HepG2 (cell line): Measurements from ENCODE around the gene CCDC122. TPM values are rescaled to one million over a fixed set of nuclear protein-coding genes. Genes with fewer than 3 reads are reported as not detected.

Experiments used
- ATAC-seq: fragments of 200-7000 bp; cut with Tn5 transposase; 3 replicates; pipeline ENCODE4 v1.9.1; 2020; ENCODE audit warnings: mild to moderate bottlenecking, moderate library complexity
- BruUV-seq: library from RNA; stranded (reverse); fragments of 400-500 nt; replicated peaks from 2 replicates; lab custom pipeline; 2021; lab: Mats Ljungman, UMichigan
- CTCF ChIA-PET: fragments of 300-600 bp; formaldehyde crosslinking; extraction: SDS; loops from one replicate; lab custom pipeline; 2021; ENCODE audit warnings: low total read pairs, inconsistent platforms, low intra/inter-chr PET ratio; lab: Yijun Ruan, JAX
- POLR2A ChIA-PET: fragments of 350-600 bp; sonication (Branson Sonifier 250); formaldehyde crosslinking; loops from one replicate; lab custom pipeline; 2020; ENCODE audit warnings: antibody characterized with exemption, inconsistent platforms; lab: Yijun Ruan, JAX
- DNase-seq: peaks from one replicate; pipeline ENCODE4 v3.0.0-alpha.2; 2015; ENCODE audit warnings: low spot score
- FAIRE-seq: peaks from 3 replicates; lab custom pipeline; 2011; peaks lifted over from hg19 to GRCh38; lab: Jason Lieb, UNC
- H2AFZ ChIP-seq: one replicate; pipeline ENCODE4 v1.6.1; 2011; ENCODE audit warnings: low read length, inconsistent platforms
- H3K27ac ChIP-seq: fragments of 300-600 bp; 3 replicates; pipeline ENCODE4 v1.8.0; 2011; ENCODE audit warnings: mixed run types, mild to moderate bottlenecking, mixed read lengths, low read length, inconsistent platforms; ENCODE audit not compliant: insufficient read depth; ENCODE audit errors: extremely low read length
- H3K27me3 ChIP-seq, 2 experiments: fragments of 200-600 bp in 1 of 2; 2 replicates in 1 of 2; 3 replicates in 1 of 2; pipeline versions ENCODE4 v1.6.0 to v1.8.0; 2011; ENCODE audit warnings: low read length in 2 of 2, mild to moderate bottlenecking in 2 of 2, moderate library complexity in 2 of 2, inconsistent platforms in 1 of 2; ENCODE audit not compliant: insufficient read depth in 2 of 2, control insufficient read depth in 1 of 2
- H3K36me3 ChIP-seq, 2 experiments: fragments of 200-600 bp in 1 of 2; replicated peaks in 1 of 2; 2 replicates in 1 of 2; 3 replicates in 1 of 2; pipeline versions ENCODE4 v1.5.1 to v1.8.0; 2011; ENCODE audit warnings: low read length in 2 of 2, inconsistent platforms in 1 of 2; ENCODE audit not compliant: insufficient read depth in 2 of 2, control insufficient read depth in 1 of 2
- H3K4me1 ChIP-seq: 2 replicates; pipeline ENCODE4 v1.5.1; 2012; ENCODE audit warnings: low read length, inconsistent platforms; ENCODE audit not compliant: insufficient read depth
- H3K4me2 ChIP-seq: 2 replicates; pipeline ENCODE4 v1.6.0; 2011; ENCODE audit warnings: low read depth, low read length, inconsistent platforms
- H3K4me3 ChIP-seq, 3 experiments: fragments of 200-600 bp in 1 of 3; sonication (generic), shearing (Covaris generic) in 1 of 3; replicated peaks in 1 of 3; 2 replicates each; pipeline ENCODE4 v1.5.1; 2011 to 2016; ENCODE audit warnings: low read length in 3 of 3, inconsistent platforms in 2 of 3, low read depth in 2 of 3, mild to moderate bottlenecking in 2 of 3, control low read depth in 1 of 3, mixed read lengths in 1 of 3; ENCODE audit not compliant: insufficient read depth in 1 of 3
- H3K79me2 ChIP-seq: one replicate; pipeline ENCODE4 v1.6.1; 2011; ENCODE audit warnings: low read length, inconsistent platforms; ENCODE audit not compliant: insufficient read depth
- H3K9ac ChIP-seq: 2 replicates; pipeline ENCODE4 v1.6.0; 2011; ENCODE audit warnings: mild to moderate bottlenecking, low read depth, low read length, inconsistent platforms; ENCODE audit not compliant: insufficient read depth
- H3K9me3 ChIP-seq: 2 replicates; pipeline ENCODE4 v1.5.1; 2012; ENCODE audit warnings: mild to moderate bottlenecking, low read length
- H4K20me1 ChIP-seq: 2 replicates; pipeline ENCODE4 v1.6.0; 2011; ENCODE audit warnings: inconsistent platforms, mild to moderate bottlenecking, low read length, moderate library complexity; ENCODE audit not compliant: insufficient read depth
- CEBPB ChIP-seq: IDR thresholded peaks from 2 replicates; pipeline ENCODE4 v1.6.1; 2011; ENCODE audit warnings: low read depth, low read length, improper control_type of control experiment, borderline replicate concordance
- EZH2 ChIP-seq: conservative IDR thresholded peaks from 2 replicates; pipeline ENCODE4 v1.6.1; 2012; ENCODE audit warnings: mild to moderate bottlenecking, low read depth, low read length, moderate library complexity
- HIVEP1 ChIP-seq: sonication (generic); formaldehyde crosslinking; IDR thresholded peaks from 2 replicates; pipeline ENCODE4 v1.4.0; 2020; ENCODE audit warnings: mild to moderate bottlenecking, missing genetic modification reagents
- HNF4G ChIP-seq, 2 experiments: sonication (generic) in 1 of 2; formaldehyde crosslinking in 1 of 2; IDR thresholded peaks; 2 replicates each; pipeline versions ENCODE4 v1.4.0 to v1.6.1; 2011 to 2020; ENCODE audit warnings: borderline replicate concordance in 2 of 2, low read depth in 2 of 2, mild to moderate bottlenecking in 2 of 2, low read length in 1 of 2, missing genetic modification reagents in 1 of 2, moderate library complexity in 1 of 2
- IKZF1 ChIP-seq: fragments of 450-650 bp; IDR thresholded peaks from 2 replicates; pipeline ENCODE4 v1.7.1; 2016
- KAT7 ChIP-seq: IDR thresholded peaks from 2 replicates; pipeline ENCODE4 v1.6.1; 2018; ENCODE audit warnings: borderline replicate concordance, missing compliant biosample characterization
- KLF15 ChIP-seq: sonication (generic); formaldehyde crosslinking; IDR thresholded peaks from 2 replicates; pipeline ENCODE4 v1.8.1; 2023; ENCODE audit warnings: borderline replicate concordance, mild to moderate bottlenecking, inconsistent platforms, missing genetic modification reagents, mixed read lengths
- TARDBP ChIP-seq: sonication (generic); formaldehyde crosslinking; IDR thresholded peaks from 2 replicates; pipeline ENCODE4 v1.8.0; 2022; ENCODE audit warnings: mild to moderate bottlenecking, missing genetic modification reagents
- TGIF2 ChIP-seq: IDR thresholded peaks from 2 replicates; pipeline ENCODE4 v1.6.1; 2016; ENCODE audit warnings: control low read depth, missing compliant biosample characterization
- UBTF ChIP-seq: sonication (generic); formaldehyde crosslinking; IDR thresholded peaks from 2 replicates; pipeline ENCODE4 v1.4.0; 2020; ENCODE audit warnings: mild to moderate bottlenecking, missing genetic modification reagents
- ZBTB7A ChIP-seq: sonication (generic); formaldehyde crosslinking; IDR thresholded peaks from 2 replicates; pipeline ENCODE4 v1.8.0; 2022; ENCODE audit warnings: mild to moderate bottlenecking, missing genetic modification reagents
- ZFP1 ChIP-seq: IDR thresholded peaks from 2 replicates; pipeline ENCODE4 v1.6.1; 2016
- ZNF280B ChIP-seq: sonication (generic); formaldehyde crosslinking; IDR thresholded peaks from 2 replicates; pipeline ENCODE4 v1.5.0; 2020; ENCODE audit warnings: missing genetic modification reagents, mild to moderate bottlenecking, borderline replicate concordance
- ZNF552 ChIP-seq: sonication (generic); formaldehyde crosslinking; IDR thresholded peaks from 2 replicates; pipeline ENCODE4 v1.9.0; 2022; ENCODE audit warnings: missing genetic modification reagents, mild to moderate bottlenecking, borderline replicate concordance
- WGBS: methylation state at CpG from one replicate; pipeline ENCODE4 v1.1.6; 2017; ENCODE audit warnings: low lambda C conversion rate; 5-methylcytosine and 5-hydroxymethylcytosine counted together
- in situ Hi-C: cut with HindIII; loops from 2 replicates; pipeline ENCODE4 v1.10.0; 2017; ENCODE audit warnings: low pct_unique_long_range_greater_than_20kb; ENCODE audit not compliant: extremely low pct_ligation_motif_present
- intact Hi-C: fragments of 100-400 bp; cut with micrococcal nuclease; formaldehyde crosslinking; loops from one replicate; pipeline ENCODE4 v1.10.0; 2022; ENCODE audit not compliant: unreplicated experiment
- polyA plus RNA-seq, 8 experiments: library from polyadenylated mRNA; depleted of rRNA in 3 of 8; stranded (reverse) in 7 of 8; unstranded in 1 of 8; fragments of >200 nt; fragmentation: Illumina TruSeq in 4 of 8; extraction: Trizol in 4 of 8; gene quantifications; 2 replicates each; pipeline versions ENCODE4 v1.2.1 to v1.2.3, GENCODE V29; 2011 to 2016; ENCODE audit warnings: low read depth in 4 of 8, missing spikeins in 1 of 8, mixed read lengths in 1 of 8; ENCODE audit not compliant: insufficient read depth in 1 of 8
- total RNA-seq, 5 experiments: library from RNA; depleted of rRNA; stranded (reverse); fragments of >200 nt; fragmentation: Illumina TruSeq; extraction: Trizol; gene quantifications; 2 replicates each; pipeline ENCODE4 v1.2.3, GENCODE V29; 2016; ENCODE audit warnings: low read depth in 1 of 5

CCDC122 gene
- total and polyA plus RNA-seq, 2 of the 13 experiments (the other 11 are each of a cell fraction or from before 2014, with no cell fraction given) = 0.32 to 3.5 TPM

GRCh38 chr13:43879755-43880181 lies 228 bp upstream of the CCDC122 start, which contains the start of gene LACC1 (continued):
- TF ChIP-seq KAT7 (CRISPR knock-in tag) (0 out of 2 replicates have a peak, but pooled peaks have one; percentile 1), ZNF280B (CRISPR knock-in tag) (no peak), KLF15 (CRISPR knock-in tag) (no peak), TGIF2 (no peak), UBTF (CRISPR knock-in tag) (peak; percentile 1; the same call in 1 of the 2 replicates), ZFP1 (CRISPR knock-in tag) (no peak), IKZF1 (no peak)

GRCh38 chr13:43877766-43878165 lies 1.8 kb downstream of the CCDC122 start:
- H2AFZ ChIP-seq = no peak overlapping the region
- DNase-seq (no peak), ATAC-seq (no peak), FAIRE-seq (no peak)
- no peaks in the 10 kb centered on the region for H3K9me3 ChIP-seq
- H3K9ac ChIP-seq = no peak overlapping the region
- H3K4me1 ChIP-seq = peaks cover 20% of the 10 kb centered on the region
- TF ChIP-seq ZBTB7A (CRISPR knock-in tag) (no peak), HNF4G (IDR thresholded peaks at IDR 0.05; ENCODE audit: borderline replicate concordance, low read depth, low read length) (no peak), HNF4G (CRISPR knock-in tag; IDR thresholded peaks at IDR 0.05; ENCODE audit: borderline replicate concordance, low read depth) (no peak), EZH2 (no peak), HIVEP1 (no peak), TARDBP (no peak), ZNF552 (CRISPR knock-in tag) (no peak), CEBPB (no peak)
- BruUV-seq = no TSS peak
- no peak overlapping the region for H3K4me3 ChIP-seq
- ChIA-PET CTCF (no interaction called here), POLR2A (interaction anchor here (2.0 kb wide), 1 partner anchor 527 kb away, joined by 9 read pairs; no protein-coding TSS in a partner anchor)
- intact Hi-C loops = no loop called here
- no peaks in the 10 kb centered on the region for H4K20me1 ChIP-seq
- H3K79me2 ChIP-seq = no peaks in the 10 kb centered on the region
- H3K27ac ChIP-seq = no peak overlapping the region
- 93% methylated on average over 1 of the region's 1 CpG for WGBS
- H3K4me2 ChIP-seq = no peak overlapping the region
- in situ Hi-C loops = no loop called here
- H3K27me3 ChIP-seq = peaks cover 0 to 2% of the 10 kb centered on the region in 2 experiments; a peak in 2 of 5 replicates
- no peaks in the 10 kb centered on the region for H3K36me3 ChIP-seq
